ENCODE results near the gene NPAS4. TPM values are rescaled to one million over a fixed set of nuclear protein-coding genes. Genes with fewer than 3 reads are reported as not detected.

Gene NPAS4
- total RNA-seq, 4 donors from 2014 or later = 0.19 TPM; not detected in 3

DNA sequence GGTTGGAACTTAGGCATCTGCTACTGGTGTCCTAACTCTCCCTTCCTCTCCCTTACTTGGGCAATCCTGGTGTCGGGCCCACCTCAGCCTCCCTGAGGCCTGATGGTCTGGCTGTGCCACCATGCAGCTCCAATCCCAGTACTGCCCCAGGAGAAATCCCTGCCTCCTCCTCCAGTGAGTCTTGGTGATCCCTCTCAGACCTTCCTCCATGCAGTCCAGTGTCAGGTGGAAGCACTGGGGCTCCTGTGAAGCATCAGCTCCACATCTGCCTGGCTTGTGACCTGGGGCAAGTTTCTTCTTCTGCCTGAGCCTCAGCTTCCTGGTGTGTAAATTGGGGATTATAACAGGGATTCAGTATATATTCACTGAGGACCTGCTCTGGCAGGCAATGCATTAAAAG is 44.1 kb downstream of the NPAS4 start:
- intact Hi-C loops (cut with DNase I; ENCODE audit: low total_unique reads) = no loop called here
- WGBS, 2 donors = 89 to 92% methylated on average over 1 of the region's 1 CpG
- TF ChIP-seq, protein P1, sequence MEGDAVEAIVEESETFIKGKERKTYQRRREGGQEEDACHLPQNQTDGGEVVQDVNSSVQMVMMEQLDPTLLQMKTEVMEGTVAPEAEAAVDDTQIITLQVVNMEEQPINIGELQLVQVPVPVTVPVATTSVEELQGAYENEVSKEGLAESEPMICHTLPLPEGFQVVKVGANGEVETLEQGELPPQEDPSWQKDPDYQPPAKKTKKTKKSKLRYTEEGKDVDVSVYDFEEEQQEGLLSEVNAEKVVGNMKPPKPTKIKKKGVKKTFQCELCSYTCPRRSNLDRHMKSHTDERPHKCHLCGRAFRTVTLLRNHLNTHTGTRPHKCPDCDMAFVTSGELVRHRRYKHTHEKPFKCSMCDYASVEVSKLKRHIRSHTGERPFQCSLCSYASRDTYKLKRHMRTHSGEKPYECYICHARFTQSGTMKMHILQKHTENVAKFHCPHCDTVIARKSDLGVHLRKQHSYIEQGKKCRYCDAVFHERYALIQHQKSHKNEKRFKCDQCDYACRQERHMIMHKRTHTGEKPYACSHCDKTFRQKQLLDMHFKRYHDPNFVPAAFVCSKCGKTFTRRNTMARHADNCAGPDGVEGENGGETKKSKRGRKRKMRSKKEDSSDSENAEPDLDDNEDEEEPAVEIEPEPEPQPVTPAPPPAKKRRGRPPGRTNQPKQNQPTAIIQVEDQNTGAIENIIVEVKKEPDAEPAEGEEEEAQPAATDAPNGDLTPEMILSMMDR (IDR thresholded peaks at IDR 0.05) = no peak
- no peak for TF ChIP-seq POLR2A (IDR thresholded peaks at IDR 0.05)
- H3K4me3 ChIP-seq (ENCODE audit: low read depth, poor library complexity, severe bottlenecking) = no peak overlapping the region
- DNase-seq (ENCODE audit: low spot score in 2 of 2) = no peak

DNA sequence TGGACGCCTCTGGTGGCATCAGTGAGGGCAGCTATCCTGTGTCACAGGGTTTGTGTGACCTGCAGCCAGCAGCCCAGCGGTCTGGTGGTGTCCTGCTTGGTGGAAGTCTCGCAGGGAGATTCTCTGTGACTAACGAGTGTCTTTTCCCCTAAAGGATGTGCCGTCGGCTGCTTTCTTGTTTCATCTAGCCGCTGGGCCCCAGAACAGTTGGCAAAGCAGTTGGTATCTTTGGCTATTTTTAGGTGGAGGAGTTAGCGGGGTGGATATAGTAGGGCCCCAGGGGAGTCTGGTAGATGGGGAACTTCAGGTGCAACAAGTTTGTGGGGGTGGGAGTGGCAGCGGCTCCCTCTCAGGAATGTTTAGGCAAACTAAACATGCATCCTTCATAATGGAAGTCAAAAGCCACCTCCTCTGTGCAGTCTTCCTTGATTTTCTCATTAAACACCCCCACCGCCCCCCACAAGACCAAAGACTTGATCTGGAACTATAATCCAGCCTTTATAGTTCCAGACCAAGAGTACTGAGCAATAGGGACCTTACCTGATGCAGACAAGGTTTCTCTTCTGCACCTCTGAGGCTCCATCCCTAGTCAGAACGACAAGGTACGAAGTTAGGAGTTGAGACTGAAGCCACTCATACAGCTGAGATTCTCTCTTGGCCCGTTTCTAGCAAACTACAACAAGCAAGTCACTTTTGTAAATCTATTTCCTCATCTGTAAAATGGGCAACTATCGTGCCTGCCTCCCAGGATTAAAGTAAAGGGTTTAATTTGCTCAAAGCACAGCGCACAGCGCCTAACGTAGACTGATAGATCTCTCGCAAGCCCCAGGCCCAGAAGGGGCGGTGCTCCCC is 44.8 kb downstream of the NPAS4 start:
- DNase-seq (ENCODE audit: low spot score in 2 of 2) = no peak
- H3K4me3 ChIP-seq (ENCODE audit: low read depth, poor library complexity, severe bottlenecking) = no peak overlapping the region
- WGBS, 2 donors = 41 to 43% methylated on average over 18 to 19 of the region's 19 CpGs
- intact Hi-C loops (cut with DNase I; ENCODE audit: low total_unique reads) = no loop called here
- TF ChIP-seq, protein P1 (IDR thresholded peaks at IDR 0.05) = no peak
- TF ChIP-seq POLR2A (IDR thresholded peaks at IDR 0.05) = no peak

GRCh38 chr11:66466225-66467033 is 45.6 kb downstream of the NPAS4 start, which contains the start of gene PELI3:
PELI3 (plus strand) TSS chr11:66466905; CDS start chr11:66468129, 1,224 bp downstream.
- intact Hi-C loops (cut with DNase I; ENCODE audit: low total_unique reads) = no loop called here
- no peak for TF ChIP-seq POLR2A (IDR thresholded peaks at IDR 0.05)
- TF ChIP-seq, protein P1 (IDR thresholded peaks at IDR 0.05) = no peak
- 1% methylated on average over 35 to 36 of the region's 63 CpGs for WGBS, 2 donors
- DNase-seq (ENCODE audit: low spot score in 2 of 2) = peak; percentile 90 to 98
- peak within 1 kb of the TSS; percentile 65 for H3K4me3 ChIP-seq (ENCODE audit: low read depth, poor library complexity, severe bottlenecking)

- TF ChIP-seq, protein P1 (IDR thresholded peaks at IDR 0.05) = no peak
- TF ChIP-seq POLR2A (IDR thresholded peaks at IDR 0.05) = no peak
- peak overlapping the region; percentile 65 for H3K4me3 ChIP-seq (ENCODE audit: low read depth, poor library complexity, severe bottlenecking)
- intact Hi-C loops (cut with DNase I; ENCODE audit: low total_unique reads) = no loop called here
- 2 to 3% methylated on average over 30 to 47 of the region's 72 CpGs for WGBS, 2 donors
- no peak for DNase-seq (ENCODE audit: low spot score in 2 of 2)
These were observed 46.3 kb downstream of the NPAS4 start for GRCh38 chr11:66467034-66467659.

- H3K4me3 ChIP-seq (ENCODE audit: low read depth, poor library complexity, severe bottlenecking) = no peak overlapping the region
- no peak for DNase-seq (ENCODE audit: low spot score in 2 of 2)
- intact Hi-C loops (cut with DNase I; ENCODE audit: low total_unique reads) = no loop called here
- 38 to 39% methylated on average over 6 of the region's 6 CpGs for WGBS, 2 donors
- no peak for TF ChIP-seq POLR2A (IDR thresholded peaks at IDR 0.05)
- TF ChIP-seq, protein P1 (IDR thresholded peaks at IDR 0.05) = no peak
These were observed 46.9 kb downstream of the NPAS4 start for GRCh38 chr11:66467756-66468155.

Measured in lower leg skin (tissue), 4 donors.